Cerebellar cortex (tissue), 1 donor: ENCODE measurements around the gene PAQR9.
A peak's percentile ranks its signal among the peaks of the same experiment; 100 is the strongest.

ENCODE experiments used
- DNase-seq: peaks from one replicate; pipeline ENCODE4 v3.0.0-alpha.2; 2015; ENCODE audit warnings: low spot score

Gene PAQR9

GRCh38 chr3:142950972-142951371 is 12.5 kb downstream of the PAQR9 start:
- DNase-seq: no peak

DNA sequence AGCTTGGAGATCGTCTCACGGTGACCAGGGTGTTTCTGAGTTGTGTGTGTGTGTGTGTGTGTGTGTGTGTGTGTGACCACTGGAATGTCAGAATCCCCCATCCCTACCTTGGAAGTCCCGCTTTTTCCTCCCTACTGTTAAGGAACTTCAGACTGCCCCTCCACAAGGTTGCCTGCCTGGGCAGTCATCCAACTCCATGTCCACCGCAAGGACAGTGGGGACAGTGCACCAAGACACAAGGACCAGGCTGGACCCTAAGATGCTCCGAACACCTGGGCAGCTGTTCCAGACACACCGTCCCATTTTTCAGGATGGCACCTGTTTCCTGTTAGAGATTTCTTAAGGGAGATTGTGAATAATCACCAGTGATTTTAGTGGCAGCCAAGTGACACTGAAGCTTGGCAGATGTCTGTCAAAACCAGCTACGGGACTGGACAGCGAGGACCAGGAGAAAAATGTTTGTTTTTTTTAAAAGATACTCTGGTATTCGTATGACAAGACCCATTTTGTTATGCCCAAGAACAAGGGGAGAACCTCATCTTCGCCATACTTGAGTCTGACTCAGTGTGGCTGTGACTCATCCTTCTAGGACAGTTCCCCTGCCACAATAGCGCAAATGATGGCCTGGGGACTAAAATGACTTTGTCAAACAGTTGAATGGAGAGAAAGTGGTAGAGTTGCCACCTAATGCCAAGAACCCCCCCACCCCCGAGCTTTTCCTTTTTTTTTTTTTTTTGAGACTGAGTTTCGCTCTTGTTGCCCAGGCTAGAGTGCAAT is 15.5 kb downstream of the PAQR9 start:
- no peak for DNase-seq

DNA sequence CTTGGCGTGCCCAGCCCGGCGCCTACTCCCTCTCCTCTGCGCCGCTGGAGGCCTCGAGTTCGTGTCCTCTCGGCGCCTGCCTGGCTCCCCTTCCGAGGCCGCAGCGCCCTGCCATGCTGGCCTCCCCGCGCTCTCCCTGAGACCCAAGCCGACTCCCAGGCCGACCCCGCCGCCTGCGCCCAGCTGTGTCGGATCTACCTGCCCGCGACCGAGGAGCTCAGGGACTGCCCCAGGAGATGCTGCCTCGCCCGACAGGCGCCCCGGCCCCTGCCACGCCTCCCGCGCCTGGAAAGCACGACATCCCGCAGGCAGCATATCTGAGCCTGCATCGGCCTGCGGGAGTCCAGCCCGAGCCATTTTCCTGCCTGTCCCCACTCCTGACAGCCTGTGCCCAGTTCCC is 16.1 kb downstream of the PAQR9 start:
- DNase-seq: no peak

DNA sequence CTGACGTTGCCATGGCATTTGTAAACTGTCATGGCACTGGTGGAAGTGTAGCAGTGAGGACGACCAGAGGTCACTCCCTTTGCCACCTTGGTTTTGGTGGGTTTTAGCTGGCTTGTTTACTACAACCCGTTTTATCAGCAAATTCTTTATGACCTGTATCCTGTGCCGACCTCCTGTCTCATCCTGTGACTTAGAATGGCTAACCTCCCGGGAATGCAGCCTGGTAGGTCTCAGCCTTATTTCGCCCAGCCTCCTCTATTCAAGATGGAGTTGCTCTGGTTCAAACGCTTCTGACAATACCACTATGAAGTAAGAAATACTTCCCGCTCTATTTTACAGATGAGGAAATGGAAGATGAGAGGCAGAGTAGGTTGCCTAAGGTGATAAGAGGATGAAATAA is 16.6 kb downstream of the PAQR9 start:
- no peak for DNase-seq

DNA sequence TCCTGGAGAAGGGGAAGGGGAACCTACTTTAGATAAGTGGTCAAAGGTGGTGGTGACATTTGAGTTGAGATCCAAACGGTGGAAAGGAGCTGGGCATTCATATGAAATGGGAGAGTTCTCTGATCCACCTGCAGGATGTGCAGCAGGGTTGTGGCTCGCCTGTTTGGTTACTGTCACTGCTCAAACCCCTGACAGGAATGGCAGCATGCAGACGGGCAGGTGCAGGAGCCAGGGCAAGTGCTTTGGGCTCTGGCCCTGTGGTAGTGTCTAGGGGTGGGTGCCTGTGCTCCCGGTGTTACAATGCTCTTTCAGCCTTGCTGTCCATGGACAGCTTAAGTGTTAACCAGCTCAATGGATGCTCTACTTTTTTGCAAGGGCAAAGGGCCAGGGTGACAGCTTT is 18.5 kb downstream of the PAQR9 start:
- no peak for DNase-seq

DNA sequence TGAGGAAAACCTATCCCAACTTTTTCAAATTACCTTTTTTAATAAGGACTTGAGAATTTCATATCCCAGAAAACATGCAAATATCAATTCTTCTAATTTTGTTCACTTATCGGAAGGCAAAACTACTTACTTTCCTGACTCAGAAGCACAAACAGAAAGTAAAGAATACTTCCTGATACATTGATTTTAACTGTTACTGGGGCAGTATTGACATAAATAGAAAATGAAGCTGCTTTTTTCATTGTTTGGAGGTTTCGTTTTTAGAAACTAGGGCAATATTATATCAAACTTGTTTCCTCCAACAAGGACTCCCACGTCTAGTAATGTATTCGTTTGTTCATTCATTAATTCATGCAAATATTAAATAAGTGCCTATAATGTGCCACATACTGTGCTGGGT is 19.1 kb downstream of the PAQR9 start:
- DNase-seq: no peak

GRCh38 chr3:142943870-142944269 is 19.6 kb downstream of the PAQR9 start:
- no peak for DNase-seq

- DNase-seq: no peak
Observed at GRCh38 chr3:142943349-142943748, 20.1 kb downstream of the PAQR9 start.

DNA sequence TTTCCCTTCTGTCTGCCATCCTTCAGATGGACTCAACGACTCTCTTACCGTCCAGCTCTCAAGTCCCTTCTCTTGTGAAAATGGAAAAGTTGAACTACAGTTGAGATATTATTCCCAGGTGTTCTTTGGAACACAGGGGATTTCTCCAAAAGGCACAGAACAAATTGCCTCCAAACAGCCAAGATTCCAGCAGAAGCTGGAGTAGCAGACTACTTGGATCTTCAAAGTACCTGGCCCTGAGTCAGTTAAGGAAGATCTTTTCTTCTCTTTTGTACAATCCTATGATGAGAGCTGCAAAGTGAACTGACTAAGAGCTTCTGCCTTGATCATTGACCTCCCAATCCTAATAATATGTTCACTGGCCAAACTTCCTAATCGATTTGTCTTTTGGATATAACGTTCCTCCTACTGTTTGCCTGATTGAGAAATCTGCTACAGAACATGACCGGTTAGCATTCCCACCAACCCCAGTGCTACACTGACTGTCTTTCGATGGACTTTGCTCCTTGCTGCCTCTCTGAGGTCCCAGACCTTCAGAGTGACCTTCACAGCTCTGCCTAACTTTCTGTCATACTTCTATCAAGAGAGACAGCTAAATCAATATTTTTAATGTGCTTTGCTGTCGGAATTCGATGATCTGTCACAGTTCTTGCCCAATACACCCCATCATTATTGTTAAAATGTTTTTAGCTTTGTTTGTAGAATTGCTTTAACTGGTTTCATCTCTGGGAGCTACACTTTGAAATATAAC is 21.9 kb downstream of the PAQR9 start:
- no peak for DNase-seq

GRCh38 chr3:142940472-142940871 is 23.0 kb downstream of the PAQR9 start:
- DNase-seq: no peak

GRCh38 chr3:142940000-142940399 is 23.5 kb downstream of the PAQR9 start:
- no peak for DNase-seq

GRCh38 chr3:142935963-142936362 is 27.5 kb downstream of the PAQR9 start:
- DNase-seq: no peak

GRCh38 chr3:142934887-142935269 is 28.6 kb downstream of the PAQR9 start:
- DNase-seq: no peak

DNA sequence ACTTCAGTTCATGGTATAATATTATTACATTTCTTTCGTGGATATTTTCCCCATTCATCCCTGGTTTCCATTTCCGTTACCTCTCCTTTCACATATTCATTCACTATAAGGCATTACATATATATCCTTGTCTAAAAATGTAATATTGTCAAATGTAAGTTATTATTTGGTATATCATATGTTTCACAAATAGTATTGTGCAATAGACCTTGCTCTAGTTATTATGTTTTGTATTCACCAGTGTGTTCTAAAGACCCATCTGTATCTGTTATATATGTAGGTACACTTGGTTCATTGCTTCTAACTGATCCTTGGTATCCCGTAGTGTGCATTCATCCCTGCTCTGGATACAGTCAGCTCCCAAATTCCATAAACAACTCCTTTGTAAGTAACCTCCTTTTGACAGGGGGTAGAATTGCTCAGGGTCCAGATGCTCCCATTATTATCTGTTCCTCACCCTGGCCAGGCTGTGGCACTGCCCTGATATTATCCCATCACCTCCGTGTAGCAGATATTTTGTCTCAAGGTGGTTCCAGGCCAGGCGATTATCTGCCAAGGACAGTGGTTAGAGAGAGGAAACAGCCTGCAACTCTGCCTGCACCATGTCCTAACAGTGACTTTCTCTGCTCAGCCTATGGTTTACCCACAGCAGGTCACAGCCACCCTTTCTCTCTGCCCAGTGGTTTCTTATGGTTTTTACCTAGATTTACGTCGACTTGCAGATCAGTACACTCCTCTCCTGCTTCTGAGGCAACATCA is 29.2 kb downstream of the PAQR9 start:
- no peak for DNase-seq

DNA sequence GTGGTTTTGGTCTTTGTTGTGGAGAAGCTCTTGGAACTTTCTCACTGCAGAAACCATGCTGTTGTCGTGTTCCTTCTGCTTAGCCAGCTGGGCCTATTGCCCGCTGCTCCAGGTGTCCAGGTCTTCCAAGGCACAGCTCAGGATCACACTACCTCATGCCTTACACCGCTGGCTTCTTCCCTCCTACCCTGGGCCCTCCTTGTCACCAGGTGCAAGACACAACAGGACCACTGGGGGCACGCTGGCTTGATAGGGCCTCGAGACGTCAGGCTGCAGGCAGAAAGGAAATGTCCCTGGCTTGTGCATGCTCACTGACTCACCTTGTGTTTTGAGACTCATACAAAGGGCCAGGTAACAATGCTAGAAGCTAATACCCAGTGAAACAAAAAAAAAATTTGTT is 32.3 kb downstream of the PAQR9 start:
- no peak for DNase-seq

DNA sequence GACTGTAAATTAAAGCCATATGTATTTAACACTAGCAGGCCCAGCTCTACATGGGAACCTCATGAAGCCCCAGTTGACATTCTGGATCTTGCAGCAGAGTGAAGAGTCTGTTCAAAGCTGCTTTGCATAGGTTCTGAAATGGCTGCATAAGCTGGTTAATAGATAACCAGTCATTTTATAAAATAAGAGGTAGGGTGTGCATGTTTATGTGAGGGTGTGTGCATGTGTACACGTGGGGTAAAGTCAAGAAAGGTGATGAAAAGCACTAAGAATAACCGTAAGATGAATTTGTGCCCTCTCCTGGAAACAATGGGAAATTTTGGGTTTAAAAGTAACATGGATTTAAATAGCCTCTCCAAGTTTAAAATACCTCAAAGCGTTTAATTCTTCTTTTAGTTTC is 33.0 kb downstream of the PAQR9 start:
- DNase-seq: no peak

DNA sequence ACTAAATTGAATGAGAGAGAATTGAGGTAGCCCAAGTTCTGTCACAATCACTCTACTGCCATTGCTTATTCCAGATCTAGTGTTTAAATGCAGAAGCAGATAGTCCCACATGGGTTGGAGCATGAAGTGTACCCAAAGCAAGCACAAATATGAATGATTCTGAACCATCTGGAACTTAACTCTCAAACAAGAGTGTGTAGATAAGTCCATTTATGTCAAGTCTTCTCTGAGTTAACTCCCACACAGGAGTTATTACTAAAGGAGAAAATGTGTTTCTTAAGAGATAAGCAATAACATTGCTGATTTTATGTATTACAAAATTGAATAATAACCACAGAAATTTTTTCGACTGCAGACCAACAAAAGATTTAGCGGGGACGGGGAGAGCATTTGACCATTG is 33.6 kb downstream of the PAQR9 start:
- DNase-seq: no peak

GRCh38 chr3:142929109-142929508 is 34.4 kb downstream of the PAQR9 start:
- DNase-seq: peak; percentile 25

DNA sequence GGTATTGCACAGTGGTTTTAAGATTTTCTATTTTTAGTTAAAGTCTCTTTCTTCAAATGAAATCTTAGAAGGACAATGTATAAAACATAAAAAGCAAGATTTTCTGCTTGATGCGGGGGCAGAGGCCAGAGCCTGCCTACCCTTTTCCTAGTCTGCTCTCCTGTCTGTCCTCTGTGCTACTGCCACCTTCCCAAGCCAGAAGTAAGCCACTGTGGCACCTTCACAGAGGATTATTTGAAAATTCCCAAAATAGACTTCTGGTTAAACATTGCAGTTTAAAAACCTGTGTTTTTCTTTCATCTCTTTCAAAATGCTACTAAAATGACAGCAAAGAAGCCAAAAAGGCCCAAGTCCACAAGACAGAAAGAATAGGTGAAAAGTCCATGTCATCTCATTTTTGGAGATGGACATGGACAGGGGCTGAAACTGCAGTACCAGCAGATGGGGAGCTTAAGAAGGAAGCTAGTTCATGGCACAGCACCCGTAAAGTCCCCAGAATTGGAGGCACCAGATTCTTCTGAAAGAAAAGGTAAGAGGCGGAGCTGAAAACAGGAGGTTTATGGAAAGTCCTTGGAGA is 37.0 kb downstream of the PAQR9 start:
- DNase-seq: no peak

GRCh38 chr3:142925140-142925539 is 38.3 kb downstream of the PAQR9 start:
- DNase-seq: no peak

DNA sequence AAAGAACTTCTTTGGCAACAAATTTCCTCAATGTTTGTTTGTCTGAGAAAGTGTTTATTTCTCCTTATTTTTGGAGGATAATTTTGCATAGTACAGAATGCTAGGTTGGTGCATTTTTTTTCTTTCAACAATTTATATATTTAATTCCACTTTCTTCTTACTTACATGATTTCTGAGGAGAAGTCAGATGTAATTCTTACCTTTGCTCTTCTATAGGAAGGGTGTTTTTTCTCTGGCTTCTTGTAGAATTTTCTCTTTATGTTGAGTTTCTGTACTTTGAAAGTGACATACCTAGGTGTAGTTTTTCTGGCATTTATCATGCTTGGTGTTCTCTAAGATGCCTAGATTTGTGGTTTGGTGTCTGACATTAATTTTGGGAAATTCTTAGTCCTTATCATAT is 39.8 kb downstream of the PAQR9 start:
- DNase-seq: no peak

DNA sequence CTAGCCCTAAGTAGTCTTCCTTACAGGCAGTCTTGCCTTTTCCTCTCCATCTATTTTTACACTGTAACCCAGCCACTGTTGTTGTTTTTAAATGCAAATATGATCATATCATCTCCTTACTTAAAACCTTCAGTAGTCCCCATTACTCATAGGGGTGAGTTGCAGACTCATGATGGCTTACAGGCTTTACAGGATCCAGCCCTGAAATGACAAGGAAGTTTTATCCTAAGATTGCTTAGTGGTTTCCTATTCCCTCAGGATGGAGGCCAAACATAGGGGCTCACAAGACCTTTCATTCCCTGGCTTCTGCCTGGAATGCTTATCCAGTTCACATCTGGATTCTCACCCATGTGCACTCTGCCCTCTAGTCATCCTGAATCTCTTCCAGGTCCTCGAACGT is 46.9 kb downstream of the PAQR9 start:
- DNase-seq: no peak

- DNase-seq: no peak
Observed at GRCh38 chr3:142915636-142916035, 47.8 kb downstream of the PAQR9 start.
